Upper lobe of right lung (tissue), 1 donor: ENCODE results near the gene LCE1F. TPM values are rescaled to one million over a fixed set of nuclear protein-coding genes. Genes with fewer than 3 reads are reported as not detected.

Experiments
- ATAC-seq: fragments of 200-7000 bp; cut with Tn5 transposase; one replicate; pipeline ENCODE4 v1.9.1; 2020; ENCODE audit warnings: mild to moderate bottlenecking, moderate library complexity
- DNase-seq: peaks from one replicate; pipeline ENCODE4 v3.0.0-alpha.2; 2020
- H3K27ac ChIP-seq: fragments of 200-600 bp; one replicate; pipeline ENCODE4 v1.8.0; 2022
- H3K27me3 ChIP-seq: fragments of 200-600 bp; one replicate; pipeline ENCODE4 v1.8.0; 2022; ENCODE audit warnings: mild to moderate bottlenecking
- H3K36me3 ChIP-seq: fragments of 200-600 bp; one replicate; pipeline ENCODE4 v1.8.0; 2022
- H3K4me1 ChIP-seq: fragments of 200-600 bp; one replicate; pipeline ENCODE4 v1.8.0; 2022
- H3K4me3 ChIP-seq: fragments of 200-600 bp; one replicate; pipeline ENCODE4 v1.8.0; 2022; ENCODE audit warnings: mild to moderate bottlenecking
- H3K9me3 ChIP-seq: fragments of 200-600 bp; one replicate; pipeline ENCODE4 v1.8.0; 2022
- CTCF ChIP-seq: fragments of 200-600 bp; IDR thresholded peaks from one replicate; pipeline ENCODE4 v1.8.0; 2022; ENCODE audit warnings: antibody characterized with exemption
- intact Hi-C: fragments of 100-400 bp; cut with DNase I; formaldehyde crosslinking; loops from one replicate; pipeline ENCODE4 v1.11.0; 2022
- total RNA-seq: library from RNA; stranded (reverse); fragmentation: NEBNext Ultra II Directional; extraction: Animal tissue kit (Norgen Biotek cat#: 25700); gene quantifications from one replicate; pipeline ENCODE4 v1.2.1, GENCODE V29; 2021
- donor health status: DM: no; HTN: yes; CAD: no; lungs with severe emphysema.

The LCE1F gene
- total RNA-seq, 1 donor from 2014 or later = not detected

- Histone ChIP-seq H3K4me1 (no peaks in the 10 kb centered on the region), H3K4me3 (no peak overlapping the region), H3K27me3 (no peaks in the 10 kb centered on the region), H3K9me3 (no peaks in the 10 kb centered on the region), H3K36me3 (no peaks in the 10 kb centered on the region), H3K27ac (no peak overlapping the region)
- no peak for TF ChIP-seq CTCF
- intact Hi-C loops = no loop called here
- ATAC-seq (peak; percentile 8), DNase-seq (no peak)
Observed at GRCh38 chr1:152759453-152760173, 15.3 kb upstream of the LCE1F start.

GRCh38 chr1:152760551-152761190, 14.3 kb upstream of the LCE1F start:
- Histone ChIP-seq H3K36me3 (no peaks in the 10 kb centered on the region), H3K9me3 (no peaks in the 10 kb centered on the region), H3K4me3 (no peak overlapping the region), H3K27me3 (no peaks in the 10 kb centered on the region), H3K4me1 (no peaks in the 10 kb centered on the region), H3K27ac (no peak overlapping the region)
- no peak for TF ChIP-seq CTCF
- DNase-seq (no peak), ATAC-seq (peak; percentile 23)
- intact Hi-C loops = no loop called here

- no peaks in the 10 kb centered on the region for H3K9me3 ChIP-seq
- no peak for ATAC-seq
- no peak for TF ChIP-seq CTCF
Observed at GRCh38 chr1:152761609-152762213, 13.2 kb upstream of the LCE1F start.

GRCh38 chr1:152768847-152769533, 6.0 kb upstream of the LCE1F start:
- Histone ChIP-seq H3K4me3 (no peak overlapping the region), H3K4me1 (no peaks in the 10 kb centered on the region), H3K27me3 (no peaks in the 10 kb centered on the region), H3K9me3 (no peaks in the 10 kb centered on the region), H3K27ac (no peak overlapping the region), H3K36me3 (no peaks in the 10 kb centered on the region)
- DNase-seq (no peak), ATAC-seq (no peak)
- no peak for TF ChIP-seq CTCF
- intact Hi-C loops = no loop called here

More at GRCh38 chr1:152761609-152762213, 13.2 kb upstream of the LCE1F start:
- Histone ChIP-seq H3K4me3 (no peak overlapping the region), H3K27ac (no peak overlapping the region), H3K36me3 (no peaks in the 10 kb centered on the region), H3K27me3 (no peaks in the 10 kb centered on the region), H3K4me1 (no peaks in the 10 kb centered on the region)
- intact Hi-C loops = no loop called here
- no peak for DNase-seq

GRCh38 chr1:152770411-152770810, 4.5 kb upstream of the LCE1F start:
- H3K9me3 ChIP-seq = no peaks in the 10 kb centered on the region
- DNase-seq (no peak), ATAC-seq (no peak)
- no peaks in the 10 kb centered on the region for H3K4me1 ChIP-seq
- no peaks in the 10 kb centered on the region for H3K27me3 ChIP-seq
- no peaks in the 10 kb centered on the region for H3K36me3 ChIP-seq
- no peak for TF ChIP-seq CTCF
- no peak overlapping the region for H3K4me3 ChIP-seq
- intact Hi-C loops = no loop called here
- H3K27ac ChIP-seq = no peak overlapping the region
